Neuronal stem cell (in vitro differentiated cells): ENCODE measurements around the gene KRT80. TPM values are rescaled to one million over a fixed set of nuclear protein-coding genes. Genes with fewer than 3 reads are reported as not detected.
A peak's percentile ranks its signal among the peaks of the same experiment; 100 is the strongest.
"Not testable (repeated sequence)": the region's sequence is repeated elsewhere in the genome, so short reads cannot be mapped to it uniquely, and the experiment has no call there.

Experiments used
- DNase-seq: peaks from one replicate; pipeline ENCODE4 v3.0.0-alpha.2; 2013; ENCODE audit warnings: low spot score
- H2AFZ ChIP-seq: one replicate; pipeline ENCODE4 v1.6.1; 2013; ENCODE audit warnings: mild to moderate bottlenecking, low read length, inconsistent platforms
- H2AK5ac ChIP-seq: 2 replicates; pipeline ENCODE4 v1.6.1; 2013; ENCODE audit warnings: low read depth, mild to moderate bottlenecking, inconsistent platforms, low read length, moderate library complexity, mixed read lengths
- H2BK120ac ChIP-seq: 2 replicates; pipeline ENCODE4 v1.6.1; 2013; ENCODE audit warnings: low read depth, mild to moderate bottlenecking, inconsistent platforms, low read length, moderate library complexity, mixed read lengths
- H2BK12ac ChIP-seq: one replicate; pipeline ENCODE4 v1.6.1; 2013; ENCODE audit warnings: low read length, inconsistent platforms
- H2BK15ac ChIP-seq: 2 replicates; pipeline ENCODE4 v1.6.1; 2013; ENCODE audit warnings: mild to moderate bottlenecking, low read length, inconsistent platforms, mixed read lengths
- H2BK5ac ChIP-seq: one replicate; pipeline ENCODE4 v1.6.1; 2013; ENCODE audit warnings: inconsistent platforms, mild to moderate bottlenecking, low read length, moderate library complexity
- H3K14ac ChIP-seq: one replicate; pipeline ENCODE4 v1.6.1; 2013; ENCODE audit warnings: low read length, inconsistent platforms
- H3K18ac ChIP-seq: 2 replicates; pipeline ENCODE4 v1.6.1; 2013; ENCODE audit warnings: low read length, inconsistent platforms
- H3K23ac ChIP-seq: 2 replicates; pipeline ENCODE4 v1.6.1; 2013; ENCODE audit warnings: low read depth, mild to moderate bottlenecking, mixed read lengths, low read length, inconsistent platforms; ENCODE audit not compliant: poor library complexity
- H3K27ac ChIP-seq: replicated peaks from 3 replicates; pipeline ENCODE4 v1.5.1; 2013; ENCODE audit warnings: low read length, inconsistent platforms
- H3K27me3 ChIP-seq, 3 experiments: 2 replicates each; pipeline ENCODE4 v1.6.1; 2013; ENCODE audit warnings: low read length in 3 of 3, mild to moderate bottlenecking in 2 of 3, inconsistent platforms in 1 of 3, low read depth in 1 of 3, mixed read lengths in 1 of 3, moderate library complexity in 1 of 3; ENCODE audit not compliant: control insufficient read depth in 3 of 3, insufficient read depth in 3 of 3
- H3K36me3 ChIP-seq, 2 donors: replicated peaks in 1 of 2; 2 replicates each; pipeline ENCODE4 v1.6.1; 2013; ENCODE audit warnings: low read length in 2 of 2; ENCODE audit not compliant: control insufficient read depth in 2 of 2, insufficient read depth in 2 of 2
- H3K4ac ChIP-seq: 2 replicates; pipeline ENCODE4 v1.6.1; 2013; ENCODE audit warnings: inconsistent platforms, mild to moderate bottlenecking, low read length, moderate library complexity
- H3K4me1 ChIP-seq, 2 donors: 1 replicate in 1 of 2; 2 replicates in 1 of 2; pipeline ENCODE4 v1.6.1; 2013; ENCODE audit warnings: low read length in 2 of 2, low read depth in 1 of 2; ENCODE audit not compliant: control insufficient read depth in 2 of 2, insufficient read depth in 1 of 2
- H3K4me2 ChIP-seq: one replicate; pipeline ENCODE4 v1.6.1; 2013; ENCODE audit warnings: mild to moderate bottlenecking, low read length, inconsistent platforms; ENCODE audit not compliant: insufficient read depth, poor library complexity, severe bottlenecking
- H3K4me3 ChIP-seq, 2 donors: 2 replicates each; pipeline ENCODE4 v1.5.1; 2013; ENCODE audit warnings: low read length in 2 of 2, mild to moderate bottlenecking in 2 of 2, inconsistent platforms in 1 of 2, moderate library complexity in 1 of 2
- H3K79me1 ChIP-seq: one replicate; pipeline ENCODE4 v1.6.1; 2013; ENCODE audit warnings: low read depth, mild to moderate bottlenecking, inconsistent platforms, low read length, moderate library complexity
- H3K9ac ChIP-seq: one replicate; pipeline ENCODE4 v1.6.1; 2013; ENCODE audit warnings: mild to moderate bottlenecking, low read depth, low read length, inconsistent platforms; ENCODE audit not compliant: poor library complexity
- H3K9me3 ChIP-seq, 2 donors: replicated peaks in 1 of 2; 2 replicates each; pipeline versions ENCODE3 to v1.6.1; 2013; ENCODE audit warnings: low read length in 2 of 2, mild to moderate bottlenecking in 2 of 2, inconsistent platforms in 1 of 2, low read depth in 1 of 2, mixed read lengths in 1 of 2, moderate library complexity in 1 of 2; ENCODE audit not compliant: control insufficient read depth in 2 of 2, insufficient read depth in 1 of 2
- H4K8ac ChIP-seq: one replicate; pipeline ENCODE4 v1.6.1; 2013; ENCODE audit warnings: low read depth, mild to moderate bottlenecking, inconsistent platforms, low read length, moderate library complexity
- H4K91ac ChIP-seq: one replicate; pipeline ENCODE4 v1.6.1; 2013; ENCODE audit warnings: low read length, low read depth, mild to moderate bottlenecking, inconsistent platforms; ENCODE audit not compliant: poor library complexity
- WGBS, 2 donors: extraction: QIAGEN DNeasy Blood & Tissue Kit; methylation state at CpG; one replicate each; pipeline ENCODE4 v1.1.7; 2013; ENCODE audit warnings: missing lambda C conversion rate in 2 of 2, mixed read lengths in 1 of 2; ENCODE audit not compliant: insufficient read length in 2 of 2, insufficient replicate concordance in 1 of 2; ENCODE audit errors: extremely low coverage in 2 of 2; 5-methylcytosine and 5-hydroxymethylcytosine counted together
- polyA plus RNA-seq, 2 experiments: library from polyadenylated mRNA; stranded (reverse); fragments of 200-250 nt; gene quantifications; one replicate each; pipeline ENCODE4 v1.2.3, GENCODE V29; 2013

KRT80 gene
- 0.07 TPM for polyA plus RNA-seq (2013, experiment 1 of 2)
- 0.07 TPM for polyA plus RNA-seq (2013, experiment 2 of 2)

DNA sequence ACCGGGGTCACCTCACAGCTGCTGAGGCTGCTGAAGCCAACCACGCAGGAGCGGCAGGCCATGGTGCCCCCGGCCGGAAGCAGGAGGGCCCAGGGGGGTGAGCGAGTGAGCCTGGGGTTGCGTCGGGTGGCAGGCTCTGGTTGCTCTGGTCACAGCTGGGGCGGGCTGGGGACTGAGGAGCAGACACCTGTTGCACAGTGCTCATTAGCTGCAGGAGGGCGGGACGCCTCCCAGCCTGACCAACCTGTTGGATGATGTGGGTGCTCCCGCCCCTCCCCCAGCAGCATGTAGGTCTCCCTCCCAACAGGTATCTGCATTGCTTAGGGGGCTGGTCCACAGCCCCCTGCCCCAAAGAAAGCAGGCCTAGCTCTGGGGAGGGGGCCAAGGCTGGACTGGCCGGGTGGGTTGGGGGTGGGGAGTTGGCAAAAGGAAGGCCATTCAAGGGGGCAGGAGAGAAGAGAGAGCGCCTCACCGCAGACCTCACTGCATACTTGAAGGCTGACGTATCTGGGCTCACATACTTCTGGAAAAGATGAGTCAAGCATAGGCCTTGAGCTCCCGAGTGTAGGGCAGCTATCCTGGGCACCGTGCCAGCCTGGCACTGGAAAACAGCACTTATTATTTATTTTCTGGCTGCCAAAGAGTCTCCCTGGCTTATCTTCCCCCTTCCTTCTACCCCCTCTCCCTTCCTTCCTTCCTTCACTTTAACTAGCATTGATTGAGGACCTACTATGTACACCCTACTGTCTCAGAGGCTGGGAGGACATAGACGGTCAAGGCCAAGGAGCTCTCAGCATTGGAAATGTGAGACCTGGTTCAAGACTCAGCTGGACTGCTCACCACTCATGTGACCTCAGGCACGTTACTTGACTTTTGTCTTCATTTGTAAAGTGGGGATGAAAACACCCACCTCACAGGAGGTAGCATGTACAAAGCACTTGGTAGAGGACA is at the start of gene KRT80:
Gene KRT80, minus strand, starts transcription at position 174 of the 951 bp plus-strand sequence. Its CDS starts 112 bp downstream, at position 62.
- Histone ChIP-seq H2AK5ac (peak within 1 kb of the TSS; percentile 64), H3K27me3 (peaks cover 0 to 10% (median 0%) of the 10 kb centered on the region in 3 experiments), H3K4me1 (no peaks in the 10 kb centered on the region), H3K4me2 (no peak within 1 kb of the TSS), H3K18ac (peak within 1 kb of the TSS; percentile 72), H3K23ac (peak within 1 kb of the TSS; percentile 63), H2AFZ (no peak within 1 kb of the TSS), H3K9me3 (no peaks in the 10 kb centered on the region), H2BK12ac (peak within 1 kb of the TSS; percentile 85), H4K91ac (no peak within 1 kb of the TSS), H4K8ac (no peak within 1 kb of the TSS), H3K27ac (no peak within 1 kb of the TSS), H2BK5ac (peak within 1 kb of the TSS; percentile 45), H2BK120ac (no peak within 1 kb of the TSS), H3K79me1 (no peaks in the 10 kb centered on the region), H3K4ac (peak within 1 kb of the TSS; percentile 26), H3K36me3 (no peaks in the 10 kb centered on the region), H3K14ac (peak within 1 kb of the TSS; percentile 48), H2BK15ac (peak within 1 kb of the TSS; percentile 34), H3K9ac (no peak within 1 kb of the TSS), H3K4me3 (no peak within 1 kb of the TSS)
- no peak for DNase-seq
- WGBS, 2 donors, result no CpG with 5 or more reads among the region's 20 CpGs

DNA sequence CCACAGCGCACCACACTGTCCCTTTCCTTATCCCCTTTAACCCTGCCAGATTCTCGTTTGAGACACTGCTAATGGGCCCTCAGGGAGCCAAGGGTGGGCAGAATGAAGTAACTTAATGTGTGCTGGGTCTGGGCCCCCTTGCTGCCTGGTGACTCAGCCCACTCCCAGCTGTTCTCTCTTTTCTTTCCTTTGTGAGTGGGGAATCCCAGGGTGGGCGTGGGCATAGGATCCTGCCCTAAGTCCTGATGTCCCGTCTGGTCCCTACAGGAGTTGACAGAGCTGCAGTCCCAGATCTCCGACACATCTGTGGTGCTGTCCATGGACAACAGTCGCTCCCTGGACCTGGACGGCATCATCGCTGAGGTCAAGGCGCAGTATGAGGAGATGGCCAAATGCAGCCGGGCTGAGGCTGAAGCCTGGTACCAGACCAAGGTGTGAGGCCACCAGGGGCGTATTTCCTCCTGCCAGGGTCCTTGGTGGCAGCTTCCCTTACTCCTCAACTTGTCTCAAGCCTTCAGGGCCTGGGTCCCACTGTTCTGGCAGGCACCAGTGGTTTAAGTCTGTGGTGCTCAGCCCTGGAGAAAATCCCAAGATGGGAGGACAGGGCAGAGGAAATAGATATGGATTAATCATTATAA is 49.5 kb upstream of the KRT80 start:
- H3K4ac ChIP-seq, result no peak overlapping the region
- H2BK5ac ChIP-seq, result no peak overlapping the region
- H3K9me3 ChIP-seq, result no peaks in the 10 kb centered on the region
- H3K9ac ChIP-seq, result peak overlapping the region; percentile 50
- H3K4me3 ChIP-seq, result no peak overlapping the region
- H3K36me3 ChIP-seq, result no peaks in the 10 kb centered on the region
- H3K79me1 ChIP-seq, result peaks cover 1% of the 10 kb centered on the region
- H2BK15ac ChIP-seq, result peak overlapping the region; percentile 68
- peaks cover 0 to 11% (median 0%) of the 10 kb centered on the region in 3 experiments for H3K27me3 ChIP-seq
- H2BK120ac ChIP-seq, result no peak overlapping the region
- H3K23ac ChIP-seq, result no peak overlapping the region
- peaks cover 0 to 4% of the 10 kb centered on the region in 2 donors for H3K4me1 ChIP-seq
- no peak overlapping the region for H3K27ac ChIP-seq
- H4K91ac ChIP-seq, result no peak overlapping the region
- no peak overlapping the region for H3K4me2 ChIP-seq
- no peak overlapping the region for H2AFZ ChIP-seq
- WGBS, 2 donors, result no CpG with 5 or more reads among the region's 11 CpGs
- no peak overlapping the region for H2BK12ac ChIP-seq
- no peak overlapping the region for H4K8ac ChIP-seq
- no peak overlapping the region for H3K14ac ChIP-seq
- no peak for DNase-seq
- peak overlapping the region; percentile 86 for H2AK5ac ChIP-seq
- H3K18ac ChIP-seq, result peak overlapping the region; percentile 77

DNA sequence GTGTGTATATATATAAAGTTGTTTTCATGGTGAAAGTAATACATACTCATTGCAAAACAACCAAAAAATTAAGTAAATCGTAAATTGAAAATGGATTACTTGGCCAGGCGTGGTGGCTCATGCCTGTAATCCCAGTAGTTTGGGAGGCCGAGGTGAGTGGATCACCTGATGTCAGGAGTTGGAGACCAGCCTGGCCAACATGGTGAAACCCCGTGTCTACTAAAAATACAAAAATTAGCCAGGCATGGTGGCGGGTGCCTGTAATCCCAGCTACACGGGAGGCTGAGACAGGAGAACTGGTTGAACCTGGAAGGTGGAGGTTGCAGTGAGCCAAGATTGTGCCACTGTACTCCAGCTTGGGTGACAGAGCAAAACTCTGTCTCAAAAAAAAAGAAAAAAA is 48.4 kb upstream of the KRT80 start:
- H3K9ac ChIP-seq, H3K4ac ChIP-seq, H2BK120ac ChIP-seq, H2AFZ ChIP-seq, H3K4me3 ChIP-seq, DNase-seq, H3K14ac ChIP-seq, H4K91ac ChIP-seq, H2BK12ac ChIP-seq, H3K79me1 ChIP-seq, H4K8ac ChIP-seq, H3K27ac ChIP-seq, H3K9me3 ChIP-seq, H3K36me3 ChIP-seq, H3K4me2 ChIP-seq, H3K4me1 ChIP-seq, H3K18ac ChIP-seq, H2AK5ac ChIP-seq, H3K23ac ChIP-seq, H2BK15ac ChIP-seq, H2BK5ac ChIP-seq: not testable (repeated sequence)
- WGBS, 2 donors, result no CpG with 5 or more reads among the region's 6 CpGs
- H3K27me3 ChIP-seq, result peaks cover 0 to 14% (median 0%) of the 10 kb centered on the region in 3 experiments

DNA sequence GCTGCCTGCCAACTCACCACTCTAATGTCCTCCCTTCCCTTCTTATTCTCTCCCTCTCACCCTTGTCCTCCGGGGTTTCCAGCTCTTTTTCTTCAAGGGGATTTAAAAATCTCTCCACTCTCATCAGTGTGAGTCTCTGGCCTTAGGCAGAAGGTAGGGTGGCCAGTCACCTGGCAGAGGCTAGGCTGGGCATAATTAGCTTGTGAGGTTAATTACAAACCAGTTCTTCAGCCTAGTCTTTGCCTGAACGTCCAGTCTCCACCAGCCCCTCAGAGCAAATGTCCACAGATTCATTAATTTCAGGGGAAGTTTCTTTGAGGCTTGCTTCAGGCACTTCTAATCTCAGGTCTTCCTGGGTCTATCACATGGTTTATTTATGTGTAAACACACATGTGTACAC is 48.0 kb upstream of the KRT80 start:
- WGBS, 2 donors, result no CpG with 5 or more reads among the region's 2 CpGs

More for the DNA sequence above, 48.0 kb upstream of the KRT80 start:
- H3K4me1 ChIP-seq, result peaks cover 0 to 4% of the 10 kb centered on the region in 2 donors
- H2BK15ac ChIP-seq, result peak overlapping the region; percentile 78
- no peak for DNase-seq
- H2AFZ ChIP-seq, result no peak overlapping the region
- no peaks in the 10 kb centered on the region for H3K36me3 ChIP-seq
- no peak overlapping the region for H3K18ac ChIP-seq
- no peak overlapping the region for H3K4ac ChIP-seq
- no peak overlapping the region for H2BK5ac ChIP-seq
- H3K4me3 ChIP-seq, result no peak overlapping the region
- H2AK5ac ChIP-seq, result no peak overlapping the region
- no peak overlapping the region for H3K27ac ChIP-seq
- H3K23ac ChIP-seq, result no peak overlapping the region
- no peak overlapping the region for H3K14ac ChIP-seq
- peaks cover 0 to 18% (median 1%) of the 10 kb centered on the region in 3 experiments for H3K27me3 ChIP-seq
- H4K91ac ChIP-seq, result no peak overlapping the region
- no peak overlapping the region for H3K4me2 ChIP-seq
- peaks cover 1% of the 10 kb centered on the region for H3K79me1 ChIP-seq
- no peak overlapping the region for H2BK12ac ChIP-seq
- H2BK120ac ChIP-seq, result no peak overlapping the region
- no peaks in the 10 kb centered on the region for H3K9me3 ChIP-seq
- H3K9ac ChIP-seq, result no peak overlapping the region
- no peak overlapping the region for H4K8ac ChIP-seq
